ENCODE results near the gene HEBP1. TPM values are rescaled to one million over a fixed set of nuclear protein-coding genes. Genes with fewer than 3 reads are reported as not detected.

Gene HEBP1
- total and polyA plus RNA-seq, 8 donors = 58.9 to 81.1 (median 66.7) TPM

- Histone ChIP-seq H3K9me3 (no peaks in the 10 kb centered on the region), H3K27me3 (no peaks in the 10 kb centered on the region), H3K27ac (no peak overlapping the region), H3K4me1 (peaks cover 5 to 18% of the 10 kb centered on the region in 2 donors), H3K36me3 (no peaks in the 10 kb centered on the region), H3K4me3 (peak overlapping the region; percentile 97 to 100)
- intact Hi-C loops (cut with DNase I) = no loop called here
- TF ChIP-seq, protein P1, sequence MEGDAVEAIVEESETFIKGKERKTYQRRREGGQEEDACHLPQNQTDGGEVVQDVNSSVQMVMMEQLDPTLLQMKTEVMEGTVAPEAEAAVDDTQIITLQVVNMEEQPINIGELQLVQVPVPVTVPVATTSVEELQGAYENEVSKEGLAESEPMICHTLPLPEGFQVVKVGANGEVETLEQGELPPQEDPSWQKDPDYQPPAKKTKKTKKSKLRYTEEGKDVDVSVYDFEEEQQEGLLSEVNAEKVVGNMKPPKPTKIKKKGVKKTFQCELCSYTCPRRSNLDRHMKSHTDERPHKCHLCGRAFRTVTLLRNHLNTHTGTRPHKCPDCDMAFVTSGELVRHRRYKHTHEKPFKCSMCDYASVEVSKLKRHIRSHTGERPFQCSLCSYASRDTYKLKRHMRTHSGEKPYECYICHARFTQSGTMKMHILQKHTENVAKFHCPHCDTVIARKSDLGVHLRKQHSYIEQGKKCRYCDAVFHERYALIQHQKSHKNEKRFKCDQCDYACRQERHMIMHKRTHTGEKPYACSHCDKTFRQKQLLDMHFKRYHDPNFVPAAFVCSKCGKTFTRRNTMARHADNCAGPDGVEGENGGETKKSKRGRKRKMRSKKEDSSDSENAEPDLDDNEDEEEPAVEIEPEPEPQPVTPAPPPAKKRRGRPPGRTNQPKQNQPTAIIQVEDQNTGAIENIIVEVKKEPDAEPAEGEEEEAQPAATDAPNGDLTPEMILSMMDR (IDR thresholded peaks at IDR 0.05) = no peak
- ATAC-seq = no peak
- no peak for DNase-seq
Observed at GRCh38 chr12:13044906-13045299, 44.8 kb upstream of the HEBP1 start.

GRCh38 chr12:13044002-13044905 lies 44.2 kb upstream of the HEBP1 start, which contains the start of gene FAM234B:
Gene FAM234B (plus strand): TSS chr12:13044381. CDS start chr12:13044404, 23 bp downstream.
- H3K27ac ChIP-seq = peak within 1 kb of the TSS in 1 of 2 donors; percentile 63
- intact Hi-C loops (cut with DNase I) = no loop called here
- no peaks in the 10 kb centered on the region for H3K9me3 ChIP-seq
- TF ChIP-seq, protein P1 (IDR thresholded peaks at IDR 0.05) = no peak
- H3K4me3 ChIP-seq = peak within 1 kb of the TSS; percentile 97 to 100
- peak; percentile 59 to 97 (median 82) for DNase-seq
- ATAC-seq = peak; percentile 97
- peaks cover 5 to 18% of the 10 kb centered on the region in 2 donors for H3K4me1 ChIP-seq
- no peaks in the 10 kb centered on the region for H3K27me3 ChIP-seq
- no peaks in the 10 kb centered on the region for H3K36me3 ChIP-seq

GRCh38 chr12:13042666-13043230 lies 42.7 kb upstream of the HEBP1 start:
- ATAC-seq = no peak

GRCh38 chr12:13041224-13041623 lies 41.2 kb upstream of the HEBP1 start:
- TF ChIP-seq, protein P1 (IDR thresholded peaks at IDR 0.05) = no peak
- intact Hi-C loops (cut with DNase I) = no loop called here
- H3K36me3 ChIP-seq = no peaks in the 10 kb centered on the region
- no peak overlapping the region for H3K4me3 ChIP-seq
- peaks cover 8 to 18% of the 10 kb centered on the region in 2 donors for H3K4me1 ChIP-seq
- no peak overlapping the region for H3K27ac ChIP-seq
- no peaks in the 10 kb centered on the region for H3K9me3 ChIP-seq
- DNase-seq (no peak), ATAC-seq (peak; percentile 60)
- no peaks in the 10 kb centered on the region for H3K27me3 ChIP-seq

More at GRCh38 chr12:13042666-13043230, 42.7 kb upstream of the HEBP1 start:
- no peak for DNase-seq
- no peak overlapping the region for H3K4me3 ChIP-seq
- H3K36me3 ChIP-seq = no peaks in the 10 kb centered on the region
- intact Hi-C loops (cut with DNase I) = no loop called here
- peaks cover 8 to 18% of the 10 kb centered on the region in 2 donors for H3K4me1 ChIP-seq
- H3K27ac ChIP-seq = no peak overlapping the region
- no peaks in the 10 kb centered on the region for H3K27me3 ChIP-seq
- TF ChIP-seq, protein P1 (IDR thresholded peaks at IDR 0.05) = no peak
- no peaks in the 10 kb centered on the region for H3K9me3 ChIP-seq

- Histone ChIP-seq H3K4me3 (no peak overlapping the region), H3K36me3 (no peaks in the 10 kb centered on the region), H3K4me1 (peaks cover 3 to 9% of the 10 kb centered on the region in 2 donors), H3K27me3 (no peaks in the 10 kb centered on the region), H3K9me3 (no peaks in the 10 kb centered on the region), H3K27ac (no peak overlapping the region)
- TF ChIP-seq, protein P1 (IDR thresholded peaks at IDR 0.05) = no peak
- no peak for ATAC-seq
- no peak for DNase-seq
- intact Hi-C loops (cut with DNase I) = no loop called here
Observed at GRCh38 chr12:13039328-13039956, 39.4 kb upstream of the HEBP1 start.

Measured in left lung (tissue), 10 donors.